Endothelial cell of umbilical vein (primary cell): ENCODE data around the gene TCF7L2.

Experiments
- EZH2 ChIP-seq: IDR thresholded peaks from 2 replicates; pipeline ENCODE4 v1.6.1; 2012; ENCODE audit warnings: borderline replicate concordance, low read depth, mild to moderate bottlenecking, moderate library complexity, low read length, inconsistent platforms; ENCODE audit not compliant: severe bottlenecking
- JUN ChIP-seq: IDR thresholded peaks from 2 replicates; pipeline ENCODE4 v1.6.1; 2011; ENCODE audit warnings: borderline replicate concordance, low read depth; ENCODE audit not compliant: insufficient read length, insufficient read depth
- POLR2A ChIP-seq: IDR thresholded peaks from 2 replicates; pipeline ENCODE4 v1.6.1; 2012; ENCODE audit warnings: low read depth, mild to moderate bottlenecking, control low read depth, low read length
- POLR2AphosphoS5 ChIP-seq: IDR thresholded peaks from 2 replicates; pipeline ENCODE4 v1.6.1; 2012; ENCODE audit warnings: low read depth, mild to moderate bottlenecking, control low read depth, low read length, moderate library complexity; ENCODE audit not compliant: insufficient read depth
- TF ChIP-seq, protein P1 (sequence below), 2 donors: IDR thresholded peaks; 1 replicate in 1 of 2; 2 replicates in 1 of 2; pipeline ENCODE4 v1.5.1; 2011; ENCODE audit warnings: low read length in 2 of 2, mild to moderate bottlenecking in 2 of 2, moderate library complexity in 2 of 2, control low read depth in 1 of 2, inconsistent platforms in 1 of 2, low read depth in 1 of 2; ENCODE audit not compliant: insufficient read depth in 1 of 2; ENCODE audit errors: extremely low read depth in 1 of 2
- TF ChIP-seq, protein P2 (sequence below): IDR thresholded peaks from 2 replicates; pipeline ENCODE4 v1.6.1; 2011; ENCODE audit not compliant: insufficient read depth, insufficient read length

GRCh38 chr10:113049881-113050280 lies 99.8 kb downstream of the TCF7L2 start:
- TF ChIP-seq EZH2 (no peak), JUN (no peak), POLR2A (no peak), POLR2AphosphoS5 (no peak)
- TF ChIP-seq, protein P1, sequence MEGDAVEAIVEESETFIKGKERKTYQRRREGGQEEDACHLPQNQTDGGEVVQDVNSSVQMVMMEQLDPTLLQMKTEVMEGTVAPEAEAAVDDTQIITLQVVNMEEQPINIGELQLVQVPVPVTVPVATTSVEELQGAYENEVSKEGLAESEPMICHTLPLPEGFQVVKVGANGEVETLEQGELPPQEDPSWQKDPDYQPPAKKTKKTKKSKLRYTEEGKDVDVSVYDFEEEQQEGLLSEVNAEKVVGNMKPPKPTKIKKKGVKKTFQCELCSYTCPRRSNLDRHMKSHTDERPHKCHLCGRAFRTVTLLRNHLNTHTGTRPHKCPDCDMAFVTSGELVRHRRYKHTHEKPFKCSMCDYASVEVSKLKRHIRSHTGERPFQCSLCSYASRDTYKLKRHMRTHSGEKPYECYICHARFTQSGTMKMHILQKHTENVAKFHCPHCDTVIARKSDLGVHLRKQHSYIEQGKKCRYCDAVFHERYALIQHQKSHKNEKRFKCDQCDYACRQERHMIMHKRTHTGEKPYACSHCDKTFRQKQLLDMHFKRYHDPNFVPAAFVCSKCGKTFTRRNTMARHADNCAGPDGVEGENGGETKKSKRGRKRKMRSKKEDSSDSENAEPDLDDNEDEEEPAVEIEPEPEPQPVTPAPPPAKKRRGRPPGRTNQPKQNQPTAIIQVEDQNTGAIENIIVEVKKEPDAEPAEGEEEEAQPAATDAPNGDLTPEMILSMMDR (IDR thresholded peaks at IDR 0.05; ENCODE audit: extremely low read depth in 1 of 2, insufficient read depth in 1 of 2, low read depth in 1 of 2, low read length in 2 of 2): no peak
- TF ChIP-seq, protein P2, sequence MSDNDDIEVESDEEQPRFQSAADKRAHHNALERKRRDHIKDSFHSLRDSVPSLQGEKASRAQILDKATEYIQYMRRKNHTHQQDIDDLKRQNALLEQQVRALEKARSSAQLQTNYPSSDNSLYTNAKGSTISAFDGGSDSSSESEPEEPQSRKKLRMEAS: no peak
